Stimulated activated CD4-positive, alpha-beta T cell treated with anti-CD3 and anti-CD28 coated beads, TNF-alpha, amount 100 ng/mL, for 24 hours (primary cell): ENCODE results near the gene CERS4.
"Not testable (repeated sequence)": the region's sequence is repeated elsewhere in the genome, so short reads cannot be mapped to it uniquely, and the experiment has no call there.

ENCODE experiments used
- DNase-seq, 3 experiments: peaks; one replicate each; pipeline ENCODE4 v3.0.0-alpha.2; 2020; ENCODE audit warnings: low read depth in 3 of 3

The CERS4 gene

GRCh38 chr19:8241646-8242045 lies 32.5 kb downstream of the CERS4 start:
- no peak for DNase-seq

- DNase-seq = no peak
These were observed 33.1 kb downstream of the CERS4 start for GRCh38 chr19:8242211-8242821.

- no peak for DNase-seq
These were observed 34.0 kb downstream of the CERS4 start for GRCh38 chr19:8243146-8243545.

- no peak for DNase-seq
These were observed 35.3 kb downstream of the CERS4 start for GRCh38 chr19:8244442-8244841.

GRCh38 chr19:8245869-8246835 lies 37.0 kb downstream of the CERS4 start:
- no peak for DNase-seq

- not testable (repeated sequence) for DNase-seq
These were observed 38.1 kb downstream of the CERS4 start for GRCh38 chr19:8247129-8247890.

GRCh38 chr19:8248348-8249328 lies 39.5 kb downstream of the CERS4 start:
- DNase-seq = no peak

GRCh38 chr19:8250596-8250995 lies 41.4 kb downstream of the CERS4 start:
- DNase-seq = no peak

GRCh38 chr19:8251025-8251472 lies 41.9 kb downstream of the CERS4 start:
- no peak for DNase-seq

- peak; percentile 68 to 82 (median 72) for DNase-seq
These were observed 43.9 kb downstream of the CERS4 start for GRCh38 chr19:8252922-8253589.

- no peak for DNase-seq
These were observed 44.5 kb downstream of the CERS4 start for GRCh38 chr19:8253678-8254077.

- no peak for DNase-seq
These were observed 45.3 kb downstream of the CERS4 start for GRCh38 chr19:8254286-8255001.

GRCh38 chr19:8255426-8256125 lies 46.4 kb downstream of the CERS4 start:
- no peak for DNase-seq

GRCh38 chr19:8256276-8257051 lies 47.3 kb downstream of the CERS4 start:
- no peak for DNase-seq

GRCh38 chr19:8257052-8257443 lies 47.9 kb downstream of the CERS4 start:
- no peak for DNase-seq

- no peak for DNase-seq
These were observed 50.2 kb downstream of the CERS4 start for GRCh38 chr19:8259142-8259921.

GRCh38 chr19:8259922-8260247 lies 50.7 kb downstream of the CERS4 start:
- no peak for DNase-seq

- no peak for DNase-seq
These were observed 52.2 kb downstream of the CERS4 start for GRCh38 chr19:8261347-8261746.
